Ascending aorta (tissue), 2 donors: ENCODE data around the gene MYBBP1A. TPM values are rescaled to one million over a fixed set of nuclear protein-coding genes. Genes with fewer than 3 reads are reported as not detected.
A peak's percentile ranks its signal among the peaks of the same experiment; 100 is the strongest.

Experiments
- DNase-seq, 2 donors: peaks; one replicate each; pipeline ENCODE4 v3.0.0-alpha.2; 2019; ENCODE audit warnings: low spot score in 2 of 2
- H3K27ac ChIP-seq, 2 donors: fragments of 200-600 bp; sonication (generic); one replicate each; pipeline ENCODE4 v1.5.1; 2016 to 2017; ENCODE audit warnings: mild to moderate bottlenecking in 1 of 2
- H3K27me3 ChIP-seq: fragments of 200-600 bp; sonication (generic); one replicate; pipeline ENCODE4 v1.5.1; 2017
- H3K36me3 ChIP-seq, 2 donors: fragments of 200-600 bp; sonication (generic); one replicate each; pipeline ENCODE4 v1.5.1; 2016
- H3K4me1 ChIP-seq, 2 donors: fragments of 200-600 bp; sonication (generic); one replicate each; pipeline ENCODE4 v1.5.1; 2016 to 2017; ENCODE audit warnings: mild to moderate bottlenecking in 1 of 2
- H3K4me3 ChIP-seq, 2 donors: fragments of 200-600 bp; sonication (generic); one replicate each; pipeline ENCODE4 v1.5.1; 2016 to 2017; ENCODE audit warnings: mild to moderate bottlenecking in 1 of 2
- H3K9me3 ChIP-seq, 2 donors: fragments of 200-600 bp; sonication (generic); one replicate each; pipeline ENCODE4 v1.5.1; 2016
- CTCF ChIP-seq, 3 experiments: fragments of 200-600 bp in 2 of 3; fragments of 450-650 bp in 1 of 3; sonication (generic) in 2 of 3; IDR thresholded peaks; one replicate each; pipeline ENCODE4 v1.5.1; 2016 to 2019; ENCODE audit warnings: antibody characterized with exemption in 3 of 3, mild to moderate bottlenecking in 1 of 3, moderate library complexity in 1 of 3
- intact Hi-C: fragments of 100-400 bp; cut with DNase I; formaldehyde crosslinking; loops from one replicate; pipeline ENCODE4 v1.15.1; 2023
- total RNA-seq: library from RNA; depleted of rRNA; stranded (reverse); fragments of >200 nt; gene quantifications from one replicate; pipeline ENCODE4 v1.1.0, GENCODE V29; 2016

The MYBBP1A gene
- total RNA-seq, 1 donor from 2014 or later: 94.5 TPM

DNA sequence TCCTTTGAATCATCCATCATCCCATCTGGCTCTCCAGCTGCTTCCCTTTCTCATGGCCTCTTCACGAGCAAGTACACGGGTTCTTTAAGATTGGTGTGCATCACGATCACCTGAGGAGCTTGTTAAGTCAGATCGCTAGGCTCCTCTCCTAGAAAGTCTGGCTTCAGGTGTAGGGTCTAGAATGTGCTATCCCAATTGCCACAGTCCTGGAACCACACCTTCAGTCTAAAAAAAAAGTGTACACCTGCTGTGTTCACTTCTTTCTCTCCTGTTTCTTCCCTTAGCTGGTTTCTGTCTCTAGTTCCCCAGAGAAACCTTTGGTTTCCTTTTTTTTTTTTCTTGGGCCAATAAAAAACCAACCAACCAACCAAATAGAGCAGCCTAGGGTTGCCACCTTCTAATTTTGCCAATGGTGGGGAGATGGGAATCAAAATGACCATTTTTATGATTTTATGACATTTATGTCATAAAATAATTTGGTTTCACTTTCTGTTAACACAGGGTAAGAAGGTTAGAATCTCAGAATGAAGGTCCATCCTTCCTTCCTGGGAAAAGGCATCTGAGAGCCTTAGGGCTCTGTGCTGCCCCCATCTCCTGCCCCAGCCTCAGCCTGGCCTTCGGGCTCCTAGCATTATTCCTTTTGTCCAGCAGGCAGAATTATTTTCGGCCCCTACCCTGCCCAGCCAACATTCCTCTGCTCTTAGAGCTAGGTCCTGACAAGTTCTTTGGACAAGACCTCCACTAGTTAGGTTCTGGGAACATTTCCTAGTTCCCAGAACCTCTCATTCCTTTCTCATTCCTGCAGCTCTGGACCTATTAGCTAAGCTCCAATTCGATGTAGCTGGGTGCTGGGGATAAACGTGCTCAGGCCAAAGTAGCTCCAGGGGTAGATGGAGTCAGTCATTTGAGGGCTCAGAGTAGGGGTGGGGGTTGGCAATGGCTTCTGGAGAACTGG is 7.1 kb upstream of the MYBBP1A start:
- peak; percentile 10 to 24 (median 12) for TF ChIP-seq CTCF (IDR thresholded peaks at IDR 0.05)
- DNase-seq: no peak
- peak overlapping the region; percentile 80 to 82 for H3K27ac ChIP-seq
- no peaks in the 10 kb centered on the region for H3K9me3 ChIP-seq
- H3K36me3 ChIP-seq: no peaks in the 10 kb centered on the region
- peaks cover 6 to 10% of the 10 kb centered on the region in 2 donors for H3K4me1 ChIP-seq
- no peaks in the 10 kb centered on the region for H3K27me3 ChIP-seq
- H3K4me3 ChIP-seq: peak overlapping the region in 1 of 2 donors; percentile 5
- intact Hi-C loops: loop anchor here (2.0 kb wide), 1 partner anchor 63 kb away; the partner anchor contains the start of gene SPNS2

- Histone ChIP-seq H3K9me3 (no peaks in the 10 kb centered on the region), H3K4me1 (peaks cover 6 to 14% of the 10 kb centered on the region in 2 donors), H3K36me3 (no peaks in the 10 kb centered on the region), H3K27ac (peak overlapping the region in 1 of 2 donors; percentile 82), H3K4me3 (no peak overlapping the region), H3K27me3 (no peaks in the 10 kb centered on the region)
- no peak for DNase-seq
- intact Hi-C loops: no loop called here
- TF ChIP-seq CTCF (IDR thresholded peaks at IDR 0.05): no peak
Measured at GRCh38 chr17:4560837-4561256, 5.7 kb upstream of the MYBBP1A start.

DNA sequence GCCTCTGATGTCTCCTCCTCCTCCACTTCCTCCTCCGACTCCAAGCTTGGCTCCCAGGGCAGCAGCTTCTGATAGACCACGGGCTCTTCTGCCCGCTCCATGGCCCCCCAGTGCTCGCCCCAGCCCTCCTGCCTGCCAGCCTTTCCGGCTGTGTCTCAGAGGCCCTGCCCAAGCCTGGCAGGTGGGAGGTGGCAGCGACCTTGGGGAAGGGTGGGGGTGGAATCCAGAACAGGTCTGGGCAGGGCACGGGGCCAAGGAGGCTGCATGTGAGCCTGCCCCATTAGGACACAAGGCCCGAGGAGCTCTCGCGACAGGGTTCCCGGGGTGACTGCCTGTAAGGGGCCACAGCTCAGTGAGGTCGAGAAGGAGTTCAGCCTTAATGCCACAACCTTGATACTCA is 5.2 kb upstream of the MYBBP1A start, which contains the start of gene GGT6:
TSS of gene GGT6 (minus strand) at position 157 of the 400 bp plus-strand sequence. CDS start at position 101, 56 bp downstream.
- Histone ChIP-seq H3K4me3 (no peak within 1 kb of the TSS), H3K9me3 (no peaks in the 10 kb centered on the region), H3K27ac (peak within 1 kb of the TSS in 1 of 2 donors; percentile 82), H3K4me1 (peaks cover 6 to 15% of the 10 kb centered on the region in 2 donors), H3K36me3 (no peaks in the 10 kb centered on the region), H3K27me3 (no peaks in the 10 kb centered on the region)
- no peak for TF ChIP-seq CTCF (IDR thresholded peaks at IDR 0.05)
- intact Hi-C loops: no loop called here
- DNase-seq: no peak

GRCh38 chr17:4559966-4560365 is 4.8 kb upstream of the MYBBP1A start:
- Histone ChIP-seq H3K4me3 (no peak overlapping the region), H3K27me3 (no peaks in the 10 kb centered on the region), H3K36me3 (no peaks in the 10 kb centered on the region), H3K4me1 (peaks cover 6 to 15% of the 10 kb centered on the region in 2 donors), H3K27ac (no peak overlapping the region), H3K9me3 (no peaks in the 10 kb centered on the region)
- intact Hi-C loops: loop anchor here (10.0 kb wide), 2 partner anchors 355 to 835 kb away; partner anchors contain the start of gene HASPIN
- no peak for DNase-seq
- TF ChIP-seq CTCF (IDR thresholded peaks at IDR 0.05): no peak

GRCh38 chr17:4559139-4559791 is 4.1 kb upstream of the MYBBP1A start:
- no peak for TF ChIP-seq CTCF (IDR thresholded peaks at IDR 0.05)
- H3K4me3 ChIP-seq: no peak overlapping the region

More at GRCh38 chr17:4559139-4559791, 4.1 kb upstream of the MYBBP1A start:
- Histone ChIP-seq H3K4me1 (peaks cover 10 to 20% of the 10 kb centered on the region in 2 donors), H3K9me3 (no peaks in the 10 kb centered on the region), H3K36me3 (no peaks in the 10 kb centered on the region), H3K27ac (no peak overlapping the region), H3K27me3 (no peaks in the 10 kb centered on the region)
- intact Hi-C loops: loop anchor here (10.0 kb wide), 2 partner anchors 354 to 834 kb away; partner anchors contain the start of gene HASPIN
- no peak for DNase-seq
